GM12878 (cell line): ENCODE data around the gene TMEM182. TPM values are rescaled to one million over a fixed set of nuclear protein-coding genes. Genes with fewer than 3 reads are reported as not detected.

Experiments used
- BACH1 ChIP-seq: fragments of 450-650 bp; IDR thresholded peaks from 2 replicates; pipeline ENCODE4 v1.6.1; 2017; ENCODE audit warnings: mild to moderate bottlenecking, borderline replicate concordance
- CBX3 ChIP-seq: fragments of 200-600 bp; sonication (generic); IDR thresholded peaks from 2 replicates; pipeline ENCODE4 v1.6.1; 2016; ENCODE audit warnings: low read depth, borderline replicate concordance
- CREB1 ChIP-seq: IDR thresholded peaks from 2 replicates; pipeline ENCODE4 v1.6.1; 2012; ENCODE audit warnings: low read depth, mild to moderate bottlenecking, inconsistent platforms
- DPF2 ChIP-seq: fragments of 450-650 bp; IDR thresholded peaks from 2 replicates; pipeline ENCODE4 v1.6.1; 2017; ENCODE audit warnings: mild to moderate bottlenecking
- GATAD2B ChIP-seq: fragments of 450-650 bp; conservative IDR thresholded peaks from 2 replicates; pipeline ENCODE4 v1.6.1; 2017; ENCODE audit warnings: low read depth, mild to moderate bottlenecking, moderate library complexity
- HDAC6 ChIP-seq: fragments of 200-600 bp; sonication (generic); IDR thresholded peaks from one replicate; pipeline ENCODE4 v1.8.0; 2017; ENCODE audit warnings: antibody characterized with exemption; ENCODE audit not compliant: unreplicated experiment
- HSF1 ChIP-seq: fragments of 150-350 bp; IDR thresholded peaks from 2 replicates; pipeline ENCODE4 v1.6.1; 2014; ENCODE audit warnings: mild to moderate bottlenecking, low read depth, low read length
- IRF3 ChIP-seq: fragments of 450-650 bp; IDR thresholded peaks from 2 replicates; pipeline ENCODE4 v1.6.1; 2014; ENCODE audit warnings: mild to moderate bottlenecking
- KLF5 ChIP-seq: fragments of 450-650 bp; IDR thresholded peaks from 2 replicates; pipeline ENCODE4 v1.6.1; 2014; ENCODE audit warnings: mild to moderate bottlenecking; ENCODE audit not compliant: partially characterized antibody
- LARP7 ChIP-seq: fragments of 450-650 bp; IDR thresholded peaks from 2 replicates; pipeline ENCODE4 v1.6.1; 2017; ENCODE audit warnings: mild to moderate bottlenecking
- NKRF ChIP-seq: fragments of 450-650 bp; conservative IDR thresholded peaks from 2 replicates; pipeline ENCODE4 v1.6.1; 2017; ENCODE audit warnings: mild to moderate bottlenecking, moderate library complexity
- PAX5 ChIP-seq: IDR thresholded peaks from 2 replicates; pipeline ENCODE4 v1.6.1; 2011; ENCODE audit warnings: low read depth, low read length, borderline replicate concordance
- POLR2AphosphoS5 ChIP-seq: IDR thresholded peaks from 2 replicates; pipeline ENCODE4 v1.6.1; 2011; ENCODE audit warnings: mild to moderate bottlenecking, low read length, inconsistent platforms
- RCOR1 ChIP-seq: conservative IDR thresholded peaks from 2 replicates; pipeline ENCODE4 v1.6.1; 2012; ENCODE audit warnings: low read depth, low read length, improper control_type of control experiment
- RUNX3 ChIP-seq: IDR thresholded peaks from 2 replicates; pipeline ENCODE4 v1.6.1; 2012; ENCODE audit warnings: low read length, inconsistent platforms
- SPI1 ChIP-seq: IDR thresholded peaks from 2 replicates; pipeline ENCODE4 v1.6.1; 2011; ENCODE audit warnings: low read depth, mild to moderate bottlenecking, low read length, moderate library complexity, borderline replicate concordance; ENCODE audit not compliant: insufficient read depth
- STAT3 ChIP-seq: IDR thresholded peaks from 2 replicates; pipeline ENCODE4 v1.6.1; 2011; ENCODE audit warnings: low read depth, low read length, improper control_type of control experiment
- TAF1 ChIP-seq: IDR thresholded peaks from 2 replicates; pipeline ENCODE4 v1.6.1; 2011; ENCODE audit warnings: mild to moderate bottlenecking, low read depth, low read length, borderline replicate concordance
- TBL1XR1 ChIP-seq: IDR thresholded peaks from 2 replicates; pipeline ENCODE4 v1.6.1; 2012; ENCODE audit warnings: low read depth, low read length, improper control_type of control experiment
- ZBED1 ChIP-seq: IDR thresholded peaks from 2 replicates; pipeline ENCODE4 v1.6.1; 2016; ENCODE audit warnings: borderline replicate concordance
- ZSCAN29 ChIP-seq: fragments of 450-650 bp; IDR thresholded peaks from 2 replicates; pipeline ENCODE4 v1.6.1; 2017; ENCODE audit warnings: mild to moderate bottlenecking, moderate library complexity
- polyA plus RNA-seq, 11 experiments: library from polyadenylated mRNA; depleted of rRNA in 4 of 11; unstranded in 6 of 11; stranded (reverse) in 5 of 11; fragments of >200 nt; fragmentation: Nextera tagmentation in 4 of 11; fragmentation: Illumina TruSeq in 1 of 11; extraction: Ambion mirVana in 4 of 11; extraction: Trizol in 1 of 11; gene quantifications; 1 replicate in 1 of 11; 2 replicates in 10 of 11; pipeline versions ENCODE4 v1.2.1 to v1.2.3, GENCODE V29; 2011 to 2016; ENCODE audit warnings: inconsistent platforms in 2 of 11, missing spikeins in 2 of 11, low read depth in 1 of 11
- total RNA-seq, 4 experiments: library from RNA; depleted of rRNA in 3 of 4; stranded (reverse); fragments of >200 nt in 3 of 4; fragmentation: Illumina TruSeq in 1 of 4; extraction: Trizol in 1 of 4; gene quantifications; 2 replicates each; pipeline versions ENCODE4 v1.2.1 to v1.2.3, GENCODE V29; 2013 to 2021
- TF ChIP-seq, protein P1 (sequence below): fragments of 450-650 bp; IDR thresholded peaks from 2 replicates; pipeline ENCODE4 v1.6.1; 2016; ENCODE audit warnings: mild to moderate bottlenecking
- TF ChIP-seq, protein P2 (sequence below): IDR thresholded peaks from 2 replicates; pipeline ENCODE4 v1.6.1; 2012; ENCODE audit warnings: low read depth, low read length, improper control_type of control experiment

The TMEM182 gene
- total and polyA plus RNA-seq, 10 of the 15 experiments (the other 5 are each of a cell fraction or from before 2014, with no cell fraction given), result 1.8 to 5.4 (median 3.1) TPM

DNA sequence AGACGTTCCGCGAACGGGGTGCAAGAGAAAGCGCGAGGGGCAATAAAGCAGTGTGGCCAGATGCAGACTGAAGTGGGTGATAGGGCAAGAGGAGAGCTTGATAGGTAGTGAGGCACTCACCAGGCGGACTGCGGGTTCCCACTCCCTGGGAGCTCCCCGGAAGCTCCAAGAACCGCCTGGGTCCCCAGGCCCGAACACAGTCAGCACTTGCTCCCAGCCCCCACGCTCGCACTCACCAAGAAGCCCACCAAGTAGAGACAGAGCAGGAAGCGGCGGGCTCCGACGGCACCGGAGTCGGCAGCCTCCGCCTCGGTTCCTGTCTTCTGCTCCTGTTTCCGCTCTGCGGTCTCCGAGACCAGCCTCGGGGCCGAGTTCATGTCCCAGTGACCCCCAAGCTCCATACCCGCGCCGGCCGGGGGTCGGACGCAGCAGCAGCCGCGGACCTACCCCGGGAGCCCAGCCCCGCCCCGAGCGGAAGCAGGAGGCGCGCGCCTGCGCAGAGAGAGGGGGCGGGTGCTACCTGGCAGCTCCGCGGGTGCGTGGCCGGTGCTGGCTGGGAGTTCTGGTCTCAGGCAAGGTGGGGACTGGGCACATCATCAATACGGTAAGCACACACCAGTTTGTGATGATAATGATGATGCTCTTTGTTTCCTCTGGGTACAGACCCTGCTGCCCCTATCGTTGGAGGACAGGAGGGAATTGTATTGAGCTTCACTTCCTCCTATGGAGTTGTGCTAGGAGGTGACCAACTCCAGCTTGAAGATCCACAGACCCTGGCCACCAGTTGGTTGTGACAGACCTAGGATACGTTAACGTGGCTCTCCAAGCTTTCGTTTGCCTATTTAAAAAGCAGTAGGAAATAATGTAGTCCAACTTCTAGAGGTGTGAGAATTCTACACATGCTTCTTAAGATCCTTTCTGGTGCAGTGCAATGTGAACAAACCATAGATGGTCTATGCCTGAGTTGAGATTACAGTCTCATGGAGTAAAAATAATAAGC, 25.1 kb upstream of the TMEM182 start (continued):
- TF ChIP-seq ZBED1 (0 out of 2 replicates have a peak, but pooled peaks have one; percentile 2), LARP7 (0 out of 2 replicates have a peak, but pooled peaks have one; percentile 61), TAF1 (0 out of 2 replicates have a peak, but pooled peaks have one; percentile 28), RUNX3 (no peak), GATAD2B (peak; percentile 80), PAX5 (peak; percentile 28; the same call in 1 of the 2 replicates), HSF1 (no peak), SPI1 (peak; percentile 51; the same call in 1 of the 2 replicates), RCOR1 (no peak), IRF3 (no peak), KLF5 (peak; percentile 31), ZSCAN29 (no peak), DPF2 (0 out of 2 replicates have a peak, but pooled peaks have one; percentile 46), POLR2AphosphoS5 (peak; percentile 70; the same call in 1 of the 2 replicates), BACH1 (peak; percentile 74; the same call in 1 of the 2 replicates), NKRF (peak; percentile 29; the same call in 1 of the 2 replicates), TBL1XR1 (no peak; the same call in 1 of the 2 replicates), CBX3 (no peak), HDAC6 (no peak), CREB1 (no peak), STAT3 (no peak)
- TF ChIP-seq, protein P1, sequence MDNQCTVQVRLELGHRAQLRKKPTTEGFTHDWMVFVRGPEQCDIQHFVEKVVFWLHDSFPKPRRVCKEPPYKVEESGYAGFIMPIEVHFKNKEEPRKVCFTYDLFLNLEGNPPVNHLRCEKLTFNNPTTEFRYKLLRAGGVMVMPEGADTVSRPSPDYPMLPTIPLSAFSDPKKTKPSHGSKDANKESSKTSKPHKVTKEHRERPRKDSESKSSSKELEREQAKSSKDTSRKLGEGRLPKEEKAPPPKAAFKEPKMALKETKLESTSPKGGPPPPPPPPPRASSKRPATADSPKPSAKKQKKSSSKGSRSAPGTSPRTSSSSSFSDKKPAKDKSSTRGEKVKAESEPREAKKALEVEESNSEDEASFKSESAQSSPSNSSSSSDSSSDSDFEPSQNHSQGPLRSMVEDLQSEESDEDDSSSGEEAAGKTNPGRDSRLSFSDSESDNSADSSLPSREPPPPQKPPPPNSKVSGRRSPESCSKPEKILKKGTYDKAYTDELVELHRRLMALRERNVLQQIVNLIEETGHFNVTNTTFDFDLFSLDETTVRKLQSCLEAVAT, result no peak
- TF ChIP-seq, protein P2, sequence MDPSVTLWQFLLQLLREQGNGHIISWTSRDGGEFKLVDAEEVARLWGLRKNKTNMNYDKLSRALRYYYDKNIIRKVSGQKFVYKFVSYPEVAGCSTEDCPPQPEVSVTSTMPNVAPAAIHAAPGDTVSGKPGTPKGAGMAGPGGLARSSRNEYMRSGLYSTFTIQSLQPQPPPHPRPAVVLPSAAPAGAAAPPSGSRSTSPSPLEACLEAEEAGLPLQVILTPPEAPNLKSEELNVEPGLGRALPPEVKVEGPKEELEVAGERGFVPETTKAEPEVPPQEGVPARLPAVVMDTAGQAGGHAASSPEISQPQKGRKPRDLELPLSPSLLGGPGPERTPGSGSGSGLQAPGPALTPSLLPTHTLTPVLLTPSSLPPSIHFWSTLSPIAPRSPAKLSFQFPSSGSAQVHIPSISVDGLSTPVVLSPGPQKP, result 0 out of 2 replicates have a peak, but pooled peaks have one; percentile 37
